Epithelial cell of esophagus (primary cell): ENCODE results near the gene ZBTB24.

Source experiments
- DNase-seq: peaks from one replicate; pipeline ENCODE4 v3.0.0; 2010; ENCODE audit warnings: low read depth
- H3K4me3 ChIP-seq: 2 replicates; pipeline ENCODE4 v1.5.1; 2011; ENCODE audit warnings: mild to moderate bottlenecking, low read length, control low read depth
- TF ChIP-seq, protein P1 (sequence below): IDR thresholded peaks from 2 replicates; pipeline ENCODE4 v1.5.1; 2011; ENCODE audit warnings: low read depth, mild to moderate bottlenecking, low read length, control low read depth, inconsistent platforms; ENCODE audit not compliant: insufficient read depth; ENCODE audit errors: missing control alignments

The ZBTB24 gene

DNA sequence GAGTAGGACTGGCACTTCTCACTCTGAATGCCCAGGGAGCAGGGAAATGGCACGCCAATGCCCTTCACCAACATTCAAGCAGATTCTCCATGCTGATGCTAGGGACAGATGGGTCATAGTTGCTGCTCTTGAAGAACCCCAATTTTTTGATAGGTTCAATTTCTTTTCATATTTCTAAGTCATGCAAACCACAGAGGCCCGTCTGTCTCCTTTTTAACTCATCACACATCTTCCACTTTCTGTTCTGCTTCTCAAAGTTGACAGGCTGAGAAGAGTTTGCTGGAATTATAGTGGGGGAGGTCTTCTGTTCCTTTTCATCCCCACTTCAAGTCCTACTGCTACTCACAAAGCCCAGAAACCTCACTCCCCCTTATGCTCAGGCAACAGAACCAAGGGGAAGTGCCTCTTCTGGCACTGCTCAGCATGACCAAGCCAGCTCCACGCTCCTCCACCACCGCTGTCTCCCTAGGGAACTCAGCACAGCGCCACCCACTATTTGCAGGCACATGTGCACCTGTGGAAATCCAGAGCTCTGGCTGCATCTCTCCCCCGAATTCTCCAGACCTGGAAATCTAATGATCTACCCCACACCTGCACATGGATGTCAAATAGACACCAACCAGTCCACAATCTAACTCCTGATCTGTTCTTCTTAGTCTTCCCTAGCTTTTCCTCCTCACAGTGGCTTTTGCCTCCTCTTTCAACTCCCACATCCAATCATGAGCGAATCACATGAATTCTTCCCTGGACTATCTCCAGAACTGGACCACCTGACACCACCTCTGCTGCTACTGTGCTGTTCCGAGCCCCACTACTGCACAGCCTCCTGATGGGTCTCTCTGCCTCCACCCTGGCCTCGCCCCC is 10.7 kb downstream of the ZBTB24 start:
- TF ChIP-seq, protein P1, sequence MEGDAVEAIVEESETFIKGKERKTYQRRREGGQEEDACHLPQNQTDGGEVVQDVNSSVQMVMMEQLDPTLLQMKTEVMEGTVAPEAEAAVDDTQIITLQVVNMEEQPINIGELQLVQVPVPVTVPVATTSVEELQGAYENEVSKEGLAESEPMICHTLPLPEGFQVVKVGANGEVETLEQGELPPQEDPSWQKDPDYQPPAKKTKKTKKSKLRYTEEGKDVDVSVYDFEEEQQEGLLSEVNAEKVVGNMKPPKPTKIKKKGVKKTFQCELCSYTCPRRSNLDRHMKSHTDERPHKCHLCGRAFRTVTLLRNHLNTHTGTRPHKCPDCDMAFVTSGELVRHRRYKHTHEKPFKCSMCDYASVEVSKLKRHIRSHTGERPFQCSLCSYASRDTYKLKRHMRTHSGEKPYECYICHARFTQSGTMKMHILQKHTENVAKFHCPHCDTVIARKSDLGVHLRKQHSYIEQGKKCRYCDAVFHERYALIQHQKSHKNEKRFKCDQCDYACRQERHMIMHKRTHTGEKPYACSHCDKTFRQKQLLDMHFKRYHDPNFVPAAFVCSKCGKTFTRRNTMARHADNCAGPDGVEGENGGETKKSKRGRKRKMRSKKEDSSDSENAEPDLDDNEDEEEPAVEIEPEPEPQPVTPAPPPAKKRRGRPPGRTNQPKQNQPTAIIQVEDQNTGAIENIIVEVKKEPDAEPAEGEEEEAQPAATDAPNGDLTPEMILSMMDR = no peak
- H3K4me3 ChIP-seq = no peak overlapping the region
- no peak for DNase-seq

DNA sequence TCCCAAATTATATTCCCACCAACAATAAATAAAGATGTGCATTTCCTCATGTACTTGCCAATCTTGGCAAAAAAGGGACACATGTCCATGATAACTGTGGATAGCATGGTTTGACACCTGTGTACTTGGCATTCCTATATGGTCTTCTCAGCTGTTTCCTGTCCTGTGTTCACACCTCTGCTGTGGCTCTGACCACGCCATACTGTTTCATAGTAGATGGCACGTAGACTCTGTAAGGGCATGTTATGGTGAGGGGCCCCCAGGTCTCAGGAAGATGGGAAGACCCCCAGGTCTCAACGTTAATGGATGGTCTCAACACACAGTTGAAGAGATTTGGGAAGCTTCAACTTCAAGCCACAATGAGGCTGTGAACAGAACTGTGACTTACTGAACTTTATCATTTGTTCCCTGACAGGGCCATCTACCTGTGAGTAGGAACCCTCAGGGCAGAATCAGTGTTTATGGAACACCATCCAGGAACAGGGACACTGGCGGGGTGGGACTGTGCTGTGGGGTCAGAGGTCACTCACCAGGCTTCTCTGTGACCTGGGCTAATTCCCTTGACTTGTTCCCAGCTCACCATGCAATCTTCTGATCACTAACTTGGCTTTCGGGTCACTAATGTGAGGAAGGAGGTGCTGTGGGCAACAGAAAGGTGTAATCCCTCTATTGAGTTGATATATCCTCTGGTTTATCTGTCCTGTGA is 11.8 kb downstream of the ZBTB24 start:
- TF ChIP-seq, protein P1 = no peak
- no peak for DNase-seq
- no peak overlapping the region for H3K4me3 ChIP-seq

DNA sequence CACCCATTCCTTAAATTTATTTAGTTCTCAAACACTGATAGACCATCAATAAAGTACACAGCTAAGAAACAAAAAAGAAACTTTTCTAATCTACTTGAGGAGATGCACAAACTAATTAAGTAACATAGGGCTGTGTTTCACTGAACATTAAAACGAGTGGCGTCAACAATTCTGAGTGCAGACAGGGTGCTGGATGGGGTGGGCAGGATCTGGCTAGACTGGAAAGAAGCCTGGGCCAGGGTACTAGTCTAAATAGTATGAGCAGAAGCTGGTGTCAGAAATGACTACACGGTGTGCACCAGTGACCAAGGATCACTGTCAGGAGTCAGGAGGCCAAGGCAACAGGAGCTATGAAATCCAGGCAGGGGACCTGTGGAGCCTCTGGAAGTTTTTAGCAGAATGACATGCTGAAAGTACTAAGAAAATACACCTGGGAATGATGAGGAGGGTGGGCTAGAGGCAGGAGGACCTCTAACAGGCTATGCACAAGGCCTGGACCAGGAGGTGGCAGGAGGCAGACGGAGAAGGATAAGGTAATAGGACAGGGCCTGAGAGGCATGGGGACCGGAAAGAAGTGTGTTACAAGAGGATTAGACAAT is 13.3 kb downstream of the ZBTB24 start:
- TF ChIP-seq, protein P1 = no peak
- DNase-seq = no peak
- H3K4me3 ChIP-seq = no peak overlapping the region

DNA sequence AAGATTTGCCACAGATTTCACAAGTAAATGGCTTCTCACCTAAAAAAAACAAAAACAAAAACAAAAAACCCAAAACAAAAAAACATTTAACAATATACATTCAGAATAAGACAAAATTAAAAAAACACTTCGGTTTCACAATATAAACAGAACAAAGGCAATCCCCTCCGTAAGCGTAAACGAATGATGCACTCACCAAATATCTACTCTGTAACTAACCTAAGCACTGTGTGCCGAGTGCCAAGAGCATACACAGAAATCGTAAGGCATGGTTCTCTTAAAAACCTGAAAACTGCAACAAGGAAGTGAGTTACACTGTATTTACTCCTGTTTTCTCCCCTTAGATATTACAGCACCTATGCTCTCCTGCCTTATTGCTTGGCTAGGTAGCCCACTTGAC is 15.3 kb downstream of the ZBTB24 start:
- H3K4me3 ChIP-seq = no peak overlapping the region
- TF ChIP-seq, protein P1 = no peak
- DNase-seq = no peak

DNA sequence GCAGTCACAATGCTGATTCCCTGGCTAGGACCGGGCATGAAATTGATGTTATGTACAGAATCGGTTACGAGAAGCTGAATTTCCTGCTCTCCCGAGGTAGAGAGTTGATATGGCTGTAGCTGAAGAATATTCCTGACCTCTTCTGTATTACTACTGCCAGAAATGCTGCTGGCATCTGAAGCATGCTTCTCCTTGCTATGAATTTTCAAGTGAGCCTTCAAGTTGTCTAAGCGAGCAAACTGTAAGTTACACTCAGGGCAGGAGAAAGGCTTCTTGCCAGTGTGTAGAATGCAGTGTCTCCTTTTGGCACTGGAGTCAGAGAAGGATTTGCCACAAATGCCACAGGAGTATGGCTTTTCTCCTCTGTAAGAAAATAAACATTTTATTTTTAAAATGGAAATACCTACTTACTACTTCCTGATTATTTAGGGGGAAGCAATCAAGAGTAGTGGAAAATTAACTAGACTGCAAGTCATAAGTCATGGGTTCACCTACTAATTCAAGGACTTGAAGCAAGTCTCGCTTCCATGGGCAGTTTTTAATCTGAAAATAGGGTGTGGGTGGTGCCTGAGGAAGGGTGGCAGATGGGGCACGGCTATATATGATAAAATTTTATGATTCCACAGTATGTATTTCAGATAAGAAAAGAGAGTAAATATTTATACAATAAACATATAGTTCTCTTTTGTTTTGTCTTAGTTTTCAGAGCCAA is 16.7 kb downstream of the ZBTB24 start:
- H3K4me3 ChIP-seq = no peak overlapping the region
- TF ChIP-seq, protein P1 = no peak
- no peak for DNase-seq

DNA sequence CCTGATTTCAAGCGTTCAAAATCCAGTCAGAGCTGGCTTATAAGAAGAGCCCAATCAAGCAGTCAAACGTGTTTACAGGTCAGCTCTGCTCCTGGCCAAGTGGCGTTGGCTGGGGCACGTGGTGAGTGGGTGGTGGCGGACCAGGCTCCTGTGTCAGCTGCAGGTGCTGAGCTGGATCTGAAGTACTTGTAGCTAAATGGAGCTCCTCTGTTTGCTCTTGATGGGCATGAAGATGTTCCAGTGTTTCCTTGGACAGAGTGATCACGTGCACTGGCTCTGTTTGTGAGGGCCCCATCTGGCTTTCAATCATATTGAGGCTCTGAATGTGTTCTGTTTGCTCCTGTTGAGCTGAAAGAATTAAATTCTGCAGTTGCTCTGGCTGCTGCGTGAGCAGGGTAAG is 17.2 kb downstream of the ZBTB24 start:
- H3K4me3 ChIP-seq = no peak overlapping the region
- no peak for DNase-seq
- TF ChIP-seq, protein P1 = no peak
